H1 (cell line): ENCODE results near the gene SKIC8. TPM values are rescaled to one million over a fixed set of nuclear protein-coding genes. Genes with fewer than 3 reads are reported as not detected.

Experiments used
- CHD7 ChIP-seq: fragments of 300-600 bp; sonication (generic); IDR thresholded peaks from 2 replicates; pipeline ENCODE4 v1.7.1; 2012; ENCODE audit warnings: low read length, moderate library complexity, mild to moderate bottlenecking, inconsistent platforms; ENCODE audit not compliant: insufficient replicate concordance
- HDAC6 ChIP-seq: IDR thresholded peaks from one replicate; pipeline ENCODE4 v1.7.1; 2012; ENCODE audit warnings: low read depth, mild to moderate bottlenecking, inconsistent platforms, low read length, moderate library complexity
- KDM5A ChIP-seq: fragments of 200-600 bp; IDR thresholded peaks from 2 replicates; pipeline ENCODE4 v1.7.1; 2012; ENCODE audit warnings: mild to moderate bottlenecking, low read length, inconsistent platforms, mixed read lengths
- MAX ChIP-seq: IDR thresholded peaks from 2 replicates; pipeline ENCODE4 v1.6.1; 2012; ENCODE audit warnings: inconsistent platforms
- RBBP5 ChIP-seq: IDR thresholded peaks from 2 replicates; pipeline ENCODE4 v1.7.1; 2012; ENCODE audit warnings: low read depth, mild to moderate bottlenecking, inconsistent platforms, low read length, moderate library complexity, borderline replicate concordance
- SIN3A ChIP-seq, 2 experiments: IDR thresholded peaks in 1 of 2; conservative IDR thresholded peaks in 1 of 2; 2 replicates each; pipeline ENCODE4 v1.6.1; 2011 to 2012; ENCODE audit warnings: low read length in 2 of 2, improper control_type of control experiment in 1 of 2, low read depth in 1 of 2, mild to moderate bottlenecking in 1 of 2
- SIRT6 ChIP-seq: IDR thresholded peaks from one replicate; pipeline ENCODE4 v1.7.1; 2012; ENCODE audit warnings: low read length, inconsistent platforms
- SP2 ChIP-seq: IDR thresholded peaks from 2 replicates; pipeline ENCODE4 v1.6.1; 2012; ENCODE audit warnings: mild to moderate bottlenecking, low read length, inconsistent platforms
- SP4 ChIP-seq: IDR thresholded peaks from 2 replicates; pipeline ENCODE4 v1.6.1; 2012; ENCODE audit warnings: low read length, inconsistent platforms
- TBP ChIP-seq: IDR thresholded peaks from 2 replicates; pipeline ENCODE4 v1.6.1; 2011; ENCODE audit warnings: low read depth, low read length, improper control_type of control experiment
- polyA plus RNA-seq, 7 experiments: library from polyadenylated mRNA; depleted of rRNA in 3 of 7; stranded (reverse) in 5 of 7; unstranded in 2 of 7; fragments of >200 nt in 5 of 7; fragments of 200-250 nt in 2 of 7; gene quantifications; 1 replicate in 5 of 7; 2 replicates in 1 of 7; 4 replicates in 1 of 7; pipeline versions ENCODE4 v1.2.1 to v1.2.3, GENCODE V29; 2011 to 2013; ENCODE audit warnings: missing spikeins in 2 of 7, mixed read lengths in 2 of 7
- total RNA-seq: library from RNA; stranded (reverse); fragmentation: NEBNext Ultra II Directional; extraction: Animal tissue kit (Norgen Biotek cat#: 25700); gene quantifications from 2 replicates; pipeline ENCODE4 v1.2.1, GENCODE V29; 2021

Gene SKIC8
- total and polyA plus RNA-seq, 2 of the 8 experiments (the other 6 are each of a cell fraction or from before 2014, with no cell fraction given), result 44.2 to 77.7 TPM

- TF ChIP-seq CHD7 (no peak), SIN3A (conservative IDR thresholded peaks at IDR 0.05 in 1 of 2, IDR thresholded peaks at IDR 0.05 in 1 of 2; ENCODE audit: low read depth in 1 of 2, low read length in 2 of 2) (no peak), SP2 (no peak), SP4 (no peak), KDM5A (no peak), SIRT6 (no peak), MAX (no peak), RBBP5 (no peak), TBP (no peak), HDAC6 (no peak)
These were observed 62.9 kb downstream of the SKIC8 start (continued) for GRCh38 chr15:78236491-78236890.
